ENCODE results near the gene ANO10.
A peak's percentile ranks its signal among the peaks of the same experiment; 100 is the strongest.

The ANO10 gene

GRCh38 chr3:43413676-43414368 lies 208.0 kb downstream of the ANO10 start:
- DNase-seq (ENCODE audit: low read depth) = no peak

- no peak for DNase-seq (ENCODE audit: low read depth)
Observed at GRCh38 chr3:43411429-43411828, 210.4 kb downstream of the ANO10 start.

DNA sequence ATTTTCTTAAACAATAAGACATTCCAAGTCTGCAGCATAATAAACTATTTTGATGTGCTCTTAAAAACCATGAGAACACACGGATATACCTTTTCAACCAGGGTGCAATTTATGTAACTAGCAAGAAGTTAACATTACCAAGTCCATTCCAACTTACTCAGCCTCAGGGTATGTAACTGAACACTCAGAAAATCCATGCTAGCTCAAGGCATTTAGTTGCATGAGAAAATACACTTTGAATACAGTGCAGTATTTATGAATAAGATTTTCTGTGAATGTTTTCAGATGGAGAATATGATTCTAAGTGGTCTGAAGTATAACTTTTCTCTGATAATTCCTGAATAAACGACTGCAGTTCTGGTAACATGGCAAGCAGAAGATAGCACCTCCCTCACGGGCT lies 211.2 kb downstream of the ANO10 start:
- DNase-seq (ENCODE audit: low read depth) = no peak

DNA sequence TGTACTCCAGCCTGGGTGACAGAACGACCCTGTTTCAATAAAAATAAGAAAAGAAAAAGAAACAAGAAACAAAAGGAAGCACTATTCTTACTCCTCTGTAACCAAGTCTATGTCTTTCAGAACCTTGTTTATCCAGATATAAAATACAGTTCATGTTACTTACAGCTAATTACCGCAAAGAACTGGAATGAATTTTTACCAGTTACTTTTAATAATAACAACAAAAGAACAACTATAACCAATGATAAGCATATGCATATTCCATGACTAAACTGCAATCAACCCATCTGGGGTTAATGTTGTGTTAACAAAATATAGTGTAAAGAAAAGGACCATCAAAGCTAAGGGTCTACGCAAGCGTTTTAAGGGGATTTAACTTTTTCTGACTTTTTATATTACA lies 212.3 kb downstream of the ANO10 start:
- DNase-seq (ENCODE audit: low read depth) = no peak

GRCh38 chr3:43406643-43407023 lies 215.2 kb downstream of the ANO10 start:
- DNase-seq (ENCODE audit: low read depth) = no peak

DNA sequence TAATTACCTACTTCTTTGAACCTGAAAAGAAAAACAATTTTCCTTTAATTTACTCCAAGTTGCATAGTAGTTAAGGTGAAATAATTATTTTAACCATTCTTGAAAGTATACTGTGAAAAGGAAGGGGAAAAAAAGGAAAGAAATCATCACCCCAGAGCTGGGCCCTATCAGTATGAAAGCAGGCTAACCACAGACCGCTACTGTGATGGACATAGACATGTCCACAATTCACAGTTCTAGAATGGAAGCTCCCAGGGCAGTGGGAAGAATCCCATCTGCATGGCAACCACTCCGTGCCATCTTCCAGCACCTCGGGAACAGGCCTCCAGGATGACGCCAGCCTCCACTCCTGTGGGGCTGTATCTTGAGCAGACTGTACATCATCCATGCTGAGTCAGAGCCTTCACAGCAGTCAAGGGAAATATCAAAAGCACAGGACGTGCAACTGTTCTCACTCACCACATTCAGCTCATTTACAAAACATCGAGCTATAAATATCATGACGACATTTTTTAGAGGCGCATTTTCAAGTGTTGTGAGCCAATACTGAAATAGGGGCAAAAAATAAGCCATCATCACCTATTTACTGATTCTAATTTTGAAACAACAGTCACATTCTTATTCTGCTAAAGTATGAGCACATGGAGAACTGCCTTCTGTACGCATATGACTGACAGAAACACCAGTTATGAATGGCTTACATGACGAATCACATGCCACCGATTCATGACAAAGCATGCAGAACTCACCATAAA lies 215.7 kb downstream of the ANO10 start:
- DNase-seq (ENCODE audit: low read depth) = no peak

- no peak for DNase-seq (ENCODE audit: low read depth)
Observed at GRCh38 chr3:43400781-43401730, 220.8 kb downstream of the ANO10 start.

DNA sequence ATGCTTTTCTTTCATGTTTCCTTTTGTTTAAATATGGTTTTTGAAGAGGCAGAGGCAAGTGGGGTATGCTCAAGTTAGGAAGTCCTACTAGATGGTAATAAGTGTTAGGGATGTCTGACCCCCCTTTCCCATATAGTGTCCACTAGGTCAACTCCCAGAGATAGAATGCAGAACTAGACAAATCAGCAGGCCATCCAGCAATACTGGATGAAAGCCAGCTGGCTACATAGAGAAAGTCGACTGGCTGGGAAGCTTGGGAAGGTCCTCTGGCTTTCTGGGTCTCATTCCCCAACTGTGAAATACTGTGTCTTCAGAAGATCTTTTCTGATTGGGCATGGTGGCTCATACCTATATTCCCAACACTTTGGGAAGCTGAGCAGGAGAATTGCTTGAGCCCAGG lies 221.6 kb downstream of the ANO10 start:
- no peak for DNase-seq (ENCODE audit: low read depth)

- DNase-seq (ENCODE audit: low read depth) = no peak
Observed at GRCh38 chr3:43399034-43399433, 222.8 kb downstream of the ANO10 start.

DNA sequence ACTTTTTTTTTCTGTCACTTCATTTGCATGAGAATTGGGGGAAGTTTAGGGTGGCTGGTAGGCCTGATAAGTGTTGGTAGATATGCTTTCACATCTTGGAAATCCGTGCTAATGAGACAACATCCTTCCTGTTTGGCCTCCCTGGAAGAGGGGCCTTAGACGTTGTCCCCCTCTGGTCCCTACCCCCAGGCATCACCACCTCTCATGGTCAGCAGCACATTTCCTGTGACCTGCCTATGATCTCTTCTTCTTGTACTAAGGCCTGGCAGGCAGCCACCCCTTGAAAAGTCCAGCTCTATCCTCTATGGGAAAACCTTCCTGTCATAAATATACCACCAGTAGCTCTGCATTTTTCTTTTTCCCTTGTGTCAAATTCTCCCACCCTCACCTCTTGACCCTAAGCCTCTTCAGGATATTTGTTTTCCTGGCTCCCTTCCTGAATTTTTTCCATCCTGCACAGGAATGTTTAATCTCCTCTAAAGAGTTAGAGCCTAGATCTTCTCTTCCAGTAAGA lies 227.7 kb downstream of the ANO10 start:
- no peak for DNase-seq (ENCODE audit: low read depth)

DNA sequence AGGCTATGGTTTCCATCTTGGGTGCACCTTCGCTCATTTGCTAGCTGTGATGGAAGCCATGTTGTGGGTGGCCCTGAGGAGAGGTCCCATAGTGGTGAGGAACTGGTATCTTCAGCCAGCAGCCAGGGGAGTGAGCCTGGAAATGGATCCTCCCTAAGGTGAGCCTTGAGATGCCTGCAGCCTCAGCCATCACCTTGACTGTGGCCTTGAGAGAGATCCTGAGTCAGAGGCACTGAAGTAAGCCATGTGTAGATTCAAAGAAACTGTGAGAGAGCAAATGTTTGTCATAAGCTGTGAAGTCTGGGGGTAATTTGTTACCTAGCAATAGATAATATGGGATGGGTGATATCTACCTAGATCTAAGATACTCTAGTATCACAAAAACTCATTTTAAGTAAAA lies 230.2 kb downstream of the ANO10 start:
- no peak for DNase-seq (ENCODE audit: low read depth)

GRCh38 chr3:43390255-43390588 lies 231.6 kb downstream of the ANO10 start:
- no peak for DNase-seq (ENCODE audit: low read depth)

DNA sequence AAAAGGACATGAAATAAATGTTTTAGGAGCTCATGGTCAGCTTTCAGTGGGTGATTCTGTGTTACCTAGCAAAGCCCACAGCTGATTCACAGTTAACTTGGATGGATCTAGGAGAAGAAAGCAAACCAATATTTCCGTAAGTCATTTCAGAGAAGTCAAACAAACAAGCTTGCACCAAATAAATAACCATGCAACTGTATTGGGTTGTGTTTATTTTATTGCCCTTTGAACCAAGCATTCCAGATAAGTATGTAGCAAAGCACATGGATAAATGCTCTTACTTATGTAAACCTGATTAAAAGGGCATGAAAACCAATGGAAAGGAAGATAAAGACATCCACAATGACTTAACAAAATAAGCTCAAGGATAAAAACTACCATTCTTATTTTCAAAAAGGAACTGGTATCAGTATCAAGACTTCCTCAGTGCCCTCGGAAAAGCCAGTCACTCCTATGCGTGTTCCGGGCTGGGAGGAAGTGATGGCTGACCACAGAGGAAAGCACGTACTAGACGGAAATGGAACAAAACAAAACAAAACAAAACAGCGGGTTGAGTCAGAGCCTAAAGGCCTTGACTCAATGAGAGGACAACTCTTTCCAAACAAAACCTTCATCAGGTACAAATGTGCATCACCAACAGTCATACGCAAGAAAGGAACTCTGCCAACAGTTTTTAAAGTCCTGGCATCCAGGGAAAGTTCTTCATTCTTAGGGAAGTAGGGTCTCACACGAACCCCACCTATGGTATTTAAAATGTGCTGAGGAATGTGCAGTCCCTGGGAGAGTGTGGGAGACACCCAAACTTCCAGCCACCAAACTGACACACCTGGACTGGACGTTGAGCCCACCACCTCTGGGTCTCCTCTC lies 232.2 kb downstream of the ANO10 start:
- DNase-seq (ENCODE audit: low read depth) = peak; percentile 15

GRCh38 chr3:43388915-43389314 lies 232.9 kb downstream of the ANO10 start:
- no peak for DNase-seq (ENCODE audit: low read depth)

- DNase-seq (ENCODE audit: low read depth) = no peak
Observed at GRCh38 chr3:43388175-43388574, 233.6 kb downstream of the ANO10 start.

DNA sequence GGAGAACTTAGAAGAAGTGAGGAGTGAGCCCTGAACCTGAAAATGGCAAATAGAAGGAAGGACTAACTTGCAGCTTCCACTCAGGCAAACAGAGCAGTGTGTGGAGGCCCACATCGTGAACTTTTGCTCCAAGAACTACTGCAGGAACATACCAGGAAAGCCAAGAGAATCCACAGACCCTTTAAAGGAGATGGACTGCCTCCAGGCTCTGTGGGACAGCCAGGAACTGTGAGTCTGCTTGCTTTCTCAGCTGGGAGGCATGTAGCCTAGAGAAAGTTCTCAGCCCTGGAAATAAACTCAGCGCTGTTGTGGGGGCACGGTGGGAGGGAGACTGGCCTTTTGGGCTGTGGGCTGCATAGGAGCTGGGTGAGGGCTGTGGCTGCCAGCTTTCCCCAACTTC lies 242.5 kb downstream of the ANO10 start:
- DNase-seq (ENCODE audit: low read depth) = no peak

DNA sequence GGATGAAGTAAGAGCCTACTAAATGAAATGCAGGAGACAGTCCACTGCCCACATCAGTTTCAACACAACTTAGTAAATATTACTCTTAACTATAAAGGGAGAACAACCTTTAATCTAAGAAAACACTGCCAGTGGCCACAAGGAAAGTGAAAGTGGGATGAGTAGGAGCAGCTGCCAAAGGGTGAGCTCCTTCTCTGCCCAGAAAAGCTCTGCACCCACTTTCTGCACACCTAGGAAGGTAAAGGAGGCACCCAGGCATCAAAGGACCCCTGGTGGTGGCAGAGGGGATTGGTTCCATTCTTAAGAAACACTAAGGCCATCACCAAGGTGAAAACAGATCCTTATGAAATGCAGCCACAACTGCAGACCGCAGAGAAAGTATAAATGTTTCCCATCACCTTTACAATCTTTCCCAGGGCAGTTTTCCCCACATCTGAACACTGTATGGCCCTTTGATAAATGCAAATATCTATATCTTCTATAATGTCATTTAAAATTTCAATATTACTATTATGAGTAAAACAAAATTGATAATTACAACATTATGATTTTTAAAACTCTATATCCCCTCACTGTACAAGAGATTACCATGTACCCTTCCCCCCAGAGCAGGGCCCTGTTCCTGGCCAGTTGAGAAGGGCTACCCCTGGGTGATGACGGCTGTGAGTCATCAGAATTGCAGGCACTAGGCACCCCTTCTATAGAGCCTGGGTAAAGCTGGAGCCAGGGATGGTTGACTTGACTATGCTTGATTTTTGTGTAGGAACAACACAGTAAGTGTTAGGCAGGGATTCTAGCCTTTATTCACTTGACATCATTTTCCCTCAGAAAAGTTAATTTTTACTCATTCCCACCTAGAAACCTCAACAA lies 243.5 kb downstream of the ANO10 start:
- DNase-seq (ENCODE audit: low read depth) = peak; percentile 22

- no peak for DNase-seq (ENCODE audit: low read depth)
Observed at GRCh38 chr3:43373560-43373928, 248.3 kb downstream of the ANO10 start.

DNA sequence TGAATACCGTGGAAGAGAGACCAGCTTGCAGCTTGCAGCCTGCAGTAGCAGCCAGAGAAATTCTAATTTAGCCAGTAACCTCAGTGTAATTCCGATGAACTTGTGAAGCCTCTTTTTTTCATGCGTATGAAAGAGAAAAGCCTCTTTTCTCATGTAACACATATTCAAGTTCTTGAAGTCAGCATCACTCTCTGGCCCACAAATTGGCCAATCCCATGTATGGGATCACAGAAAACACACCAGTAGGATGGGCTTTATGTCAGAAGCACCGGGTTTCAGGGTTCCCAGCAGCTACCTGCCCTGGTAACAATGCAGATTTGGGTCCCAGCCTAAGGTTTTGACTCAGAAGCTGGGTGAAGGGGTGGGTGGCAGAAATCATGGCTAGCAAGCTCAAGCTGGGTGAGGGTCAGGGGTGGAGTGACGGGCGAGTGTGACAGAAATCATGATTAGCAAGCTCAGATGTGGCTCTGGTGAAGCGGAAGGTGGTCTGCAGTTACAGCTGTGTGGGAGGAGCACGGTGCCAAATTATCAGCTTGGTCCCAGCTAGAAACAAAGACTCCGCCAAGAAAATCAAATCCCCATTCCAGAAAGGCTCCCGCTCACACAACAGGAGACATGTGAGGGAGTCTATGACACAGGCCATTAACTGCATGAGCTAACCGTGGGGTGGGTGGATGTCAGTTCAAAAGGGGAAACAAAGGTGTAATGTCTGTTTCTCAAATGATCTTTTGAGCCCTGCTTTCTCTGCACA lies 248.8 kb downstream of the ANO10 start:
- DNase-seq (ENCODE audit: low read depth) = no peak

Data from stimulated activated CD8-positive, alpha-beta memory T cell treated with anti-CD3 and anti-CD28 coated beads, Interleukin-7, amount 100 ng/mL, for 24 hours (primary cell).